ENCODE measurements around the gene SYPL2.
A peak's percentile ranks its signal among the peaks of the same experiment; 100 is the strongest.

SYPL2 gene

GRCh38 chr1:109466452-109467300, at the start of gene SYPL2:
SYPL2 (plus strand) TSS chr1:109466546; CDS start chr1:109466844, 298 bp downstream.
- Histone ChIP-seq H3K27ac (no peak within 1 kb of the TSS), H3K4me3 (ENCODE audit: low read depth, low read length) (peak within 1 kb of the TSS; percentile 49), H3K36me3 (replicated peaks) (no peaks in the 10 kb centered on the region), H3K27me3 (replicated peaks) (peaks cover 64% of the 10 kb centered on the region)
- TF ChIP-seq, protein P1, sequence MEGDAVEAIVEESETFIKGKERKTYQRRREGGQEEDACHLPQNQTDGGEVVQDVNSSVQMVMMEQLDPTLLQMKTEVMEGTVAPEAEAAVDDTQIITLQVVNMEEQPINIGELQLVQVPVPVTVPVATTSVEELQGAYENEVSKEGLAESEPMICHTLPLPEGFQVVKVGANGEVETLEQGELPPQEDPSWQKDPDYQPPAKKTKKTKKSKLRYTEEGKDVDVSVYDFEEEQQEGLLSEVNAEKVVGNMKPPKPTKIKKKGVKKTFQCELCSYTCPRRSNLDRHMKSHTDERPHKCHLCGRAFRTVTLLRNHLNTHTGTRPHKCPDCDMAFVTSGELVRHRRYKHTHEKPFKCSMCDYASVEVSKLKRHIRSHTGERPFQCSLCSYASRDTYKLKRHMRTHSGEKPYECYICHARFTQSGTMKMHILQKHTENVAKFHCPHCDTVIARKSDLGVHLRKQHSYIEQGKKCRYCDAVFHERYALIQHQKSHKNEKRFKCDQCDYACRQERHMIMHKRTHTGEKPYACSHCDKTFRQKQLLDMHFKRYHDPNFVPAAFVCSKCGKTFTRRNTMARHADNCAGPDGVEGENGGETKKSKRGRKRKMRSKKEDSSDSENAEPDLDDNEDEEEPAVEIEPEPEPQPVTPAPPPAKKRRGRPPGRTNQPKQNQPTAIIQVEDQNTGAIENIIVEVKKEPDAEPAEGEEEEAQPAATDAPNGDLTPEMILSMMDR (IDR thresholded peaks at IDR 0.05; ENCODE audit: low read depth, low read length, missing control alignments) = no peak
- in situ Hi-C loops (cut with HindIII; ENCODE audit: low pct_ligation_motif_present, low sequenced_read_pairs) = no loop called here
- no peak for DNase-seq

GRCh38 chr1:109423498-109423897, 42.8 kb upstream of the SYPL2 start:
- no peaks in the 10 kb centered on the region for H3K27me3 ChIP-seq (replicated peaks)
- H3K27ac ChIP-seq = no peak overlapping the region
- H3K4me3 ChIP-seq (ENCODE audit: low read depth, low read length) = no peak overlapping the region
- TF ChIP-seq, protein P1 (IDR thresholded peaks at IDR 0.05; ENCODE audit: low read depth, low read length, missing control alignments) = no peak
- no peak for DNase-seq
- in situ Hi-C loops (cut with HindIII; ENCODE audit: low pct_ligation_motif_present, low sequenced_read_pairs) = no loop called here
- peaks cover 18% of the 10 kb centered on the region for H3K36me3 ChIP-seq (replicated peaks)

- DNase-seq = peak; percentile 38
- Histone ChIP-seq H3K36me3 (replicated peaks) (peaks cover 7% of the 10 kb centered on the region), H3K27ac (peak overlapping the region; percentile 78), H3K4me3 (ENCODE audit: low read depth, low read length) (peak overlapping the region; percentile 94), H3K27me3 (replicated peaks) (no peaks in the 10 kb centered on the region)
- TF ChIP-seq, protein P1 (IDR thresholded peaks at IDR 0.05; ENCODE audit: low read depth, low read length, missing control alignments) = no peak
- in situ Hi-C loops (cut with HindIII; ENCODE audit: low pct_ligation_motif_present, low sequenced_read_pairs) = no loop called here
These were observed 40.7 kb upstream of the SYPL2 start for GRCh38 chr1:109425391-109426280.

DNA sequence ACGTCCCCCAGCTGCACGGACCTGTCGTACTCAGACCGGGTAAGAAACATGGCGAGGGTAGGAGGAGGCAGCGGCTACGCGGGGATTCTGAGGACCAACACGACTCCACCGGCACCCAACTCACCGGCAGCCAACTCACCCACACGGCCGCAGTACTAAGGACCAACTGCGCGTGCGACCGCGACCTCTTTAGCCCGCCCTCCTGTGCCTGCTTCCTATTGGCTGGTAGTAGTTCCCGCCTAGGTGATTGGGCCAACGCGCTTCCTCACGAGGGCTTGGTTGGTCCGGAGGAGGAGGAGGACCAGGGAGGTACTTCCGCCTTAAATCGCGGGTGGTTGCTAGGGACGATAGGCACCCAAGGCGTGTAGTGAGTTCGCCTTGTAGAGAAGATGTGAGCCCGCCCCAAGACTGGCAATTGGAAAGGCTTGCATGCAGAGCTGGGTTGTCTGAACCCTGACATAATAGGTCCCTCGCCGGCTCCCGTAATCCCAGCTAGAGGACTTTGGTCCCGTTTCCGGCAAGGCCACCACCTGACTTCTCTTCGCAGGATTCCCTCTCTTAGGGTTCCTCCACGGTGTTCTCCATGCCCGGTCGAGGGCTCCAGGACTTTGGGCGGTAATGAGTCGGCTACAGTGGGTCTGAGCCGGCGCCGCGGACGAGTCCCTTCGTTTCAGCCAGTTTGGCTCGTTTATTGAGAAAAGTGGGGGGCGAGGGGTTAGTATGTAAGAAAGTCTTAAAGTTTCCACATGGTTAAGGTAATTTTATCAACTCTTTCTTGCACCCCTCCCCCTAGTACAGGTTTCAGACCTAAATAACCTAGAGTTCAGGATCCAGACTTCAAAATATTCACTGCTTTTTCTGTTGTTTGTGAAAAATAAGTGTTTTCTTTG, 39.8 kb upstream of the SYPL2 start, which contains the start of gene PSMA5:
TSS of gene PSMA5 (minus strand) at position 168 of the 890 bp plus-strand sequence. CDS start at position 50, 118 bp downstream.
- in situ Hi-C loops (cut with HindIII; ENCODE audit: low pct_ligation_motif_present, low sequenced_read_pairs) = no loop called here
- TF ChIP-seq, protein P1 (IDR thresholded peaks at IDR 0.05; ENCODE audit: low read depth, low read length, missing control alignments) = no peak

GRCh38 chr1:109427171-109427467, 39.2 kb upstream of the SYPL2 start:
- no peaks in the 10 kb centered on the region for H3K27me3 ChIP-seq (replicated peaks)
- TF ChIP-seq, protein P1 (IDR thresholded peaks at IDR 0.05; ENCODE audit: low read depth, low read length, missing control alignments) = no peak
- in situ Hi-C loops (cut with HindIII; ENCODE audit: low pct_ligation_motif_present, low sequenced_read_pairs) = no loop called here
- H3K36me3 ChIP-seq (replicated peaks) = peaks cover 4% of the 10 kb centered on the region
- DNase-seq = no peak
- H3K4me3 ChIP-seq (ENCODE audit: low read depth, low read length) = peak overlapping the region; percentile 94
- peak overlapping the region; percentile 78 for H3K27ac ChIP-seq

More for the DNA sequence above, 39.8 kb upstream of the SYPL2 start, which contains the start of gene PSMA5:
- Histone ChIP-seq H3K27ac (peak within 1 kb of the TSS; percentile 78), H3K36me3 (replicated peaks) (peaks cover 4% of the 10 kb centered on the region), H3K27me3 (replicated peaks) (no peaks in the 10 kb centered on the region), H3K4me3 (ENCODE audit: low read depth, low read length) (peak within 1 kb of the TSS; percentile 94)
- DNase-seq = peak; percentile 99

Data from brain microvascular endothelial cell (primary cell).